ENCODE measurements around the gene HAPSTR1. TPM values are rescaled to one million over a fixed set of nuclear protein-coding genes. Genes with fewer than 3 reads are reported as not detected.

The HAPSTR1 gene
- total and polyA plus RNA-seq, 2 of the 8 experiments (the other 6 are each of a cell fraction or from before 2014, with no cell fraction given), result 11.9 to 66.1 TPM

DNA sequence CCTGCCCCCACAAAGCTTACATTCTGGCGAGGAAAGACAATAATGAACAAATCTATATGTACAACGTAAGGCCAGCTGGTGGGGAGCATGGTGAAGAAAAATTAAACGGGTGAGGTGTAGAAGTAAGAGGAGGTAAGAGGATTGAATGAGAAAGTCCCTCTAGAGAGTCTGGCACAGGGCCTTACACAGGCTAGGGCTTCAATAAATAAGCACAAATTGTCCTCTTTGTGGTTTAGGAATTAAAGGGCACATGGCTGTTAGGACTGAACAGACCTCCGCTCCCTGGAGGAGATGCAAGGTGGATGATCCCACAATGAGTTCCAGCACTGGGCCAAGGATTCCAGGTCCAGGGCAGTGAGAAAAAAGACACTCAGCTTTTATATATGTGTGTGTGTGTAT lies 43.1 kb upstream of the HAPSTR1 start (continued):
- TF ChIP-seq KDM4A (IDR thresholded peaks at IDR 0.05; ENCODE audit: low read depth, low read length, severe bottlenecking) (no peak), TEAD4 (IDR thresholded peaks at IDR 0.05; ENCODE audit: low read depth, low read length) (no peak), CTBP2 (IDR thresholded peaks at IDR 0.05; ENCODE audit: borderline replicate concordance, insufficient read depth, insufficient read length, low read length) (no peak)

All from H1 (cell line).